GM12892 (cell line): Measurements from ENCODE around the gene SLC46A3.

Experiments
- POLR2A ChIP-seq: IDR thresholded peaks from 2 replicates; pipeline ENCODE4 v1.6.1; 2011; ENCODE audit warnings: low read depth, low read length, control low read depth
- POLR2AphosphoS5 ChIP-seq: IDR thresholded peaks from 2 replicates; pipeline ENCODE4 v1.6.1; 2011; ENCODE audit warnings: low read depth, low read length, control low read depth

- TF ChIP-seq POLR2AphosphoS5 (no peak), POLR2A (no peak)
Measured at GRCh38 chr13:28753208-28753892, 34.6 kb upstream of the SLC46A3 start.
